Hepatocyte (in vitro differentiated cells): ENCODE results near the gene ARHGAP6. TPM values are rescaled to one million over a fixed set of nuclear protein-coding genes. Genes with fewer than 3 reads are reported as not detected.
"Not testable (repeated sequence)": the region's sequence is repeated elsewhere in the genome, so short reads cannot be mapped to it uniquely, and the experiment has no call there.

Source experiments
- DNase-seq: peaks from one replicate; pipeline ENCODE4 v3.0.0-alpha.2; 2016; ENCODE audit warnings: low spot score
- H2AFZ ChIP-seq: fragments of 200-600 bp; sonication (generic); 2 replicates; pipeline ENCODE4 v1.6.0; 2016; ENCODE audit warnings: antibody characterized with exemption, mild to moderate bottlenecking
- H3K27ac ChIP-seq: fragments of 200-600 bp; sonication (generic); 2 replicates; pipeline ENCODE4 v1.5.1; 2016; ENCODE audit warnings: mild to moderate bottlenecking
- H3K27me3 ChIP-seq: fragments of 200-600 bp; sonication (generic); 2 replicates; pipeline ENCODE4 v1.6.1; 2016
- H3K36me3 ChIP-seq: fragments of 200-600 bp; sonication (generic); replicated peaks from 2 replicates; pipeline ENCODE4 v1.5.1; 2016; ENCODE audit warnings: low read depth; ENCODE audit not compliant: insufficient read depth
- H3K4me1 ChIP-seq: fragments of 200-600 bp; sonication (generic); 2 replicates; pipeline ENCODE4 v1.5.1; 2016; ENCODE audit warnings: mild to moderate bottlenecking, moderate library complexity; ENCODE audit not compliant: insufficient read depth
- H3K4me2 ChIP-seq: fragments of 200-600 bp; sonication (generic); 2 replicates; pipeline ENCODE4 v1.6.0; 2016
- H3K4me3 ChIP-seq: fragments of 200-600 bp; sonication (generic); 2 replicates; pipeline ENCODE4 v1.5.1; 2016; ENCODE audit warnings: mild to moderate bottlenecking
- H3K79me2 ChIP-seq: fragments of 200-600 bp; sonication (generic); 2 replicates; pipeline ENCODE4 v1.6.0; 2017; ENCODE audit warnings: mild to moderate bottlenecking
- H3K9me2 ChIP-seq: fragments of 200-600 bp; sonication (generic); replicated peaks from 2 replicates; pipeline ENCODE4 v1.6.0; 2017; ENCODE audit warnings: mild to moderate bottlenecking; ENCODE audit not compliant: insufficient read depth
- H3K9me3 ChIP-seq: fragments of 200-600 bp; sonication (generic); 2 replicates; pipeline ENCODE4 v1.5.1; 2016; ENCODE audit warnings: low read depth, mild to moderate bottlenecking
- H4K20me1 ChIP-seq: fragments of 200-600 bp; sonication (generic); 2 replicates; pipeline ENCODE4 v1.6.0; 2016; ENCODE audit warnings: mild to moderate bottlenecking; ENCODE audit not compliant: insufficient read depth, poor library complexity, severe bottlenecking
- EZH2 ChIP-seq: fragments of 200-600 bp; sonication (generic); IDR thresholded peaks from 2 replicates; pipeline ENCODE4 v1.6.1; 2016; ENCODE audit warnings: antibody characterized with exemption, mild to moderate bottlenecking, borderline replicate concordance
- EZH2phosphoT487 ChIP-seq: fragments of 200-600 bp; sonication (generic); IDR thresholded peaks from one replicate; pipeline ENCODE4 v1.6.1; 2018; ENCODE audit warnings: antibody characterized with exemption, mild to moderate bottlenecking, low read depth, moderate library complexity; ENCODE audit not compliant: unreplicated experiment, severe bottlenecking
- WGBS: methylation state at CpG from one replicate; pipeline ENCODE4 v1.1.6; 2016; ENCODE audit warnings: low lambda C conversion rate; ENCODE audit errors: missing lambda C conversion rate; 5-methylcytosine and 5-hydroxymethylcytosine counted together
- polyA plus RNA-seq: library from polyadenylated mRNA; unstranded; fragments of >200 nt; fragmentation: Nextera tagmentation; extraction: Ambion mirVana; gene quantifications from 2 replicates; pipeline ENCODE4 v1.2.1, GENCODE V29; 2016
- total RNA-seq: library from RNA; depleted of rRNA; stranded (reverse); fragments of >200 nt; gene quantifications from 2 replicates; pipeline ENCODE4 v1.2.3, GENCODE V29; 2014
- TF ChIP-seq, protein P1 (sequence below): fragments of 200-600 bp; sonication (generic); IDR thresholded peaks from 2 replicates; pipeline ENCODE4 v1.5.1; 2016; ENCODE audit warnings: antibody characterized with exemption, mild to moderate bottlenecking; ENCODE audit not compliant: poor library complexity

The ARHGAP6 gene
- total and polyA plus RNA-seq, 2 experiments from 2014 or later, result 4.9 to 6.9 TPM

DNA sequence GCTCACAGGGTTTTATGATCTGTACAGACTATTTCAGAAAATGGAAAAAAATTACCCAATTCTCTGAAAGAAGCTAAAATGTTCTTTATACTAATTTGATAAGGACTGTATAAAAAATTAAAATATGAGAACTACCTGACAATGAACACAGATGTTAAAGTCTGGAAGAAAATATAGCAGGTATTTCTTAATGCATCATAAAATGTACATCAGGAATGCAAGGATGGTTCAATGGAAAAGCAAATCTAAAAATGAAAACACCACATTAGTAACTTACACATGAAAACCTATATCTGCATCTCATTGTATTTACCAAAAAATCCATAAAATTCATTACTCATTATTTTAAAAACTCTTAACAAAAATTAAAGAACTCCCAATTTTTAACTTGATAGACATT lies 39.4 kb downstream of the ARHGAP6 start:
- Histone ChIP-seq H3K79me2 (no peaks in the 10 kb centered on the region), H2AFZ (no peak overlapping the region), H3K27me3 (no peaks in the 10 kb centered on the region), H3K4me2 (no peak overlapping the region), H3K36me3 (no peaks in the 10 kb centered on the region), H3K27ac (no peak overlapping the region), H3K4me3 (no peak overlapping the region), H3K9me3 (peaks cover 5% of the 10 kb centered on the region), H3K4me1 (no peaks in the 10 kb centered on the region), H3K9me2 (no peaks in the 10 kb centered on the region), H4K20me1 (no peaks in the 10 kb centered on the region)
- DNase-seq, result no peak
- no peak for TF ChIP-seq EZH2
- TF ChIP-seq, protein P1, sequence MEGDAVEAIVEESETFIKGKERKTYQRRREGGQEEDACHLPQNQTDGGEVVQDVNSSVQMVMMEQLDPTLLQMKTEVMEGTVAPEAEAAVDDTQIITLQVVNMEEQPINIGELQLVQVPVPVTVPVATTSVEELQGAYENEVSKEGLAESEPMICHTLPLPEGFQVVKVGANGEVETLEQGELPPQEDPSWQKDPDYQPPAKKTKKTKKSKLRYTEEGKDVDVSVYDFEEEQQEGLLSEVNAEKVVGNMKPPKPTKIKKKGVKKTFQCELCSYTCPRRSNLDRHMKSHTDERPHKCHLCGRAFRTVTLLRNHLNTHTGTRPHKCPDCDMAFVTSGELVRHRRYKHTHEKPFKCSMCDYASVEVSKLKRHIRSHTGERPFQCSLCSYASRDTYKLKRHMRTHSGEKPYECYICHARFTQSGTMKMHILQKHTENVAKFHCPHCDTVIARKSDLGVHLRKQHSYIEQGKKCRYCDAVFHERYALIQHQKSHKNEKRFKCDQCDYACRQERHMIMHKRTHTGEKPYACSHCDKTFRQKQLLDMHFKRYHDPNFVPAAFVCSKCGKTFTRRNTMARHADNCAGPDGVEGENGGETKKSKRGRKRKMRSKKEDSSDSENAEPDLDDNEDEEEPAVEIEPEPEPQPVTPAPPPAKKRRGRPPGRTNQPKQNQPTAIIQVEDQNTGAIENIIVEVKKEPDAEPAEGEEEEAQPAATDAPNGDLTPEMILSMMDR, result no peak
- TF ChIP-seq EZH2phosphoT487, result no peak

DNA sequence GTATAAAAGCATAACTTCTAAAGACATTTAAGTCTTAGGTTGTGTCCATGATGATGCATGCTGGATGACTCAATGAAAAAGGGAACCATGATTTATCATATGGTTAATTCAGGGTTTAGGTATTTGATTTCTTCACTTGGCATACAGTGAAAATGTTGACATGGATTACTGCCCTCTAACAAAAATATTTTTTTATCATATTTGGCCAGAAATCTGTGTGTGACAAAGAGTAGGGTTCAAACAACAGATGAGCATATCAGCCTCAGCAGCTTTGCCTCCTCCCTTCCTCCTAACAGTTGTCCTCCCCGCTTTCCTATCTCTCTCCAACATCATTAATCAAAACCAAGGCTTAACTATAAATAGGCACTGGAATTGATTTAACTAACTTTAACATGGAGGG lies 46.3 kb downstream of the ARHGAP6 start:
- H3K4me1 ChIP-seq, result no peaks in the 10 kb centered on the region
- DNase-seq, result no peak
- no peaks in the 10 kb centered on the region for H3K27me3 ChIP-seq
- no peaks in the 10 kb centered on the region for H4K20me1 ChIP-seq
- H2AFZ ChIP-seq, result no peak overlapping the region
- no peaks in the 10 kb centered on the region for H3K36me3 ChIP-seq
- 65% methylated on average over 1 of the region's 1 CpG for WGBS
- TF ChIP-seq EZH2 (no peak), EZH2phosphoT487 (no peak)
- TF ChIP-seq, protein P1, result no peak
- H3K9me3 ChIP-seq, result no peaks in the 10 kb centered on the region
- H3K4me2 ChIP-seq, result no peak overlapping the region
- H3K9me2 ChIP-seq, result no peaks in the 10 kb centered on the region
- H3K27ac ChIP-seq, result no peak overlapping the region
- no peaks in the 10 kb centered on the region for H3K79me2 ChIP-seq
- H3K4me3 ChIP-seq, result no peak overlapping the region

DNA sequence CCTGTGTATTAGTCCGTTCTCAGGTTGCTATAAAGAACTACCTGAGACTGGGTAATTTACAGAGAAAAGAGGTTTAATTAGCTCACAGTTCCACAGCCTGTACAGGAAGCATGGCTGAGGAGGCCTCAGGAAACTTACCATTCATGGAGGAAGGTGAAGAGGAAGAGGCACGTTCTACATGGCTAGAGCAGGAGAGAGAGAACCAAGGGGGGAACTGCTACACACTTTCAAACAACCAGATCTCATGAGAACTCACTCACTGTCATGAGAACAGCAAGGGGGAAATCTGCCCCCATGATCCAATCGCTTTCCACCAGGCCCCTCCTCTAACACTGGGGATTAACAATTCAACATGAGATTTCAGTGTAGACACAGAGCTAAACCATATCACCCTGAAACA lies 51.5 kb downstream of the ARHGAP6 start:
- H3K27ac ChIP-seq, H4K20me1 ChIP-seq, H3K27me3 ChIP-seq, H3K36me3 ChIP-seq, H3K79me2 ChIP-seq, H3K4me1 ChIP-seq, H3K9me2 ChIP-seq, H2AFZ ChIP-seq, H3K4me3 ChIP-seq, H3K9me3 ChIP-seq, DNase-seq, H3K4me2 ChIP-seq: not testable (repeated sequence)
- 62% methylated on average over 3 of the region's 3 CpGs for WGBS

DNA sequence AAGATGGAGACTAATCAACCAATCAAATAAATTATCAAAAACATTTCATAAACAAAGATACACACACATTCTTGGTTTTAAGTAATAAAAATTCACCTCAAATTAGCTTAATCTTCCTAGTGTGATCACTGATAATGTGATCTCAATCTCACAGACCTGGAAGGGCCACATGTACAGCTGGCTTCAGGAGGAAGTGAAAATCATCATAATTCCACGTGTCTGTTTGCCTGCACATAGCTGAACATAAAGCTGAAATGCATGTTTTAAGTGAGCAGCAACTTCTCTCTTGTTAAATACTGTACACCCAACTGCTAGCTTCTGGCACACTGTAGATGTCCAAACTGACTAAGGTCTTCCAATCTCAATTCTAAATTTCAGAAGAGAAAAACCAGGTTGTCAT lies 53.8 kb downstream of the ARHGAP6 start:
- Histone ChIP-seq H3K79me2 (no peaks in the 10 kb centered on the region), H3K27me3 (no peaks in the 10 kb centered on the region), H3K27ac (no peak overlapping the region), H3K36me3 (no peaks in the 10 kb centered on the region), H3K4me2 (no peak overlapping the region), H2AFZ (no peak overlapping the region), H3K4me3 (no peak overlapping the region), H4K20me1 (no peaks in the 10 kb centered on the region), H3K9me3 (no peaks in the 10 kb centered on the region), H3K4me1 (no peaks in the 10 kb centered on the region), H3K9me2 (no peaks in the 10 kb centered on the region)
- TF ChIP-seq EZH2 (no peak), EZH2phosphoT487 (no peak)
- TF ChIP-seq, protein P1, result no peak
- 43% methylated on average over 1 of the region's 1 CpG for WGBS
- no peak for DNase-seq
